GDM1 (cell line): ENCODE data around the gene TP53RK.
A peak's percentile ranks its signal among the peaks of the same experiment; 100 is the strongest.

ENCODE experiments used
- DNase-seq: peaks from one replicate; lab custom pipeline; 2025; lab: John Stamatoyannopoulos, UW

The TP53RK gene

DNA sequence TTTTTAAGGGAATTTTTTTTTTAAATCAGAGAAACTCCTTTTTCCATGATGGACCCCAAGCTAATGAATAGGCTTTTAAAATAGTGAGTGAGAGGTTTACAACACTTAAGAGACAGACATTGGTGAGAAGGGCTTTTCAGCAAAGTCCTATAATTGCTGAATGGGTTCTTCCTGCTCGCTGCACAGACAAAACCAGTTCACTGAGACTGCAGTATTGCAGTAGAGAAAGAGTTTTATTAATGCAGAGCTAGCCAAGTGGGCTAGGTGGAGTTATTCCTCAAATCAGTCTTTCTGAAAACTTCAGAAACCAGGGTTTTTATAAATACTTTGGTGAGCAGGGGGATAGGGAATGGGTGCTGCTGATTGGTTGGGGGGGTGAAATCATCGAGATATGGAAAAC, 17.0 kb upstream of the TP53RK start:
- no peak for DNase-seq

GRCh38 chr20:46705378-46705729, 16.1 kb upstream of the TP53RK start:
- no peak for DNase-seq

- DNase-seq = no peak
These were observed 15.6 kb upstream of the TP53RK start for GRCh38 chr20:46704714-46705377.

DNA sequence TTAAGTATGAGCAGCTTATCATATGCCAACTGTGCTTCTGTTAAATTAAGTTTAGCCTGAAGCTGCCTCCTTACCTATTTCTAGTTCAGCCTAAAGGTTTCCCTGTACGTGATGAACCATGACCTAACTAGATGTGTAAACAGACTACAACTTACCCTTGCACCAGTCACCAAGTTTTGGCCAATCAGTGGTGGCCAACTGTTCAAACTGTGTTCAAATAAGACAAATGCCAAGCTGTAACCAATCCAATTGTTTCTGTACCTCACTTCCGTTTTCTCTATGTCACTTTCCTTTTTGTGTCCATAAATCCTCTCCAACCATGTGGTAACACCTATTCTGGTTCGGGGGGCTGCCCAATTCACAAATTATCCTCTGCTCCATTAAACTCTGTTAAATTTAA, 14.2 kb upstream of the TP53RK start:
- DNase-seq = no peak

DNA sequence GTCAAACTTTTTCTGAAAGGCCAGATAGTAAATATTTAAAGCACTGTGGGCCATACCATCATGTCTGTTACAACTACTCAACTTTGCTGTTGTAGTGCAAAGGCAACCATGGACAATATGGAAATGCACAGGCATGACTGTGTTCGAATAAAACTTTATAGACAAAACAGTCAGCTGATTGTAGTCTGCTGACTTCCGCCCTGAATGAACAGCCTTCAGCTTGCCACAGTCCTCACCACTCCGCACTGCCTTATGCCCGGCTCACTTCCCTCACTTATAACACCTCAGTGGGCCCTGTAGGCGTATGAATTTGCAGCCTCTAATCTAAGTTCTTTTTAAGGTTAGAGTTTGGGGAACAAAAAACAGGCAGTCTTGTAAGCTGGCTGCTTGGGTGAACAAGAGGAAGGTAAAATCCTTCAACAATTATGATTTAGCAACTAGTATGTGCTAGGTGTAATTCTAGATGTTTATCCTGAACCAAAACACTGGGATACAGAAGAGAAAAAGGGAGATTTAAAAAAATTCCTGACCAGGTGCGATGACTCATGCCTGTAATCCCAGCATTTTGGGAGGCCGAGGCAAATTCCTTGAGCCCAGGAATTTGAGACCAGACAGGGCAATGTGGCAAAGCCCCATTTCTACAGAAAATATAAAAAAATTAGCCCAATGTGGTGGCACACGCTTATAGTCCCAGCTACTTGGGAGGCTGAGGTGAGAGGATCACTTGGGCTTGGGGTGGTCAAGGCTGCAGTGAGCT, 13.4 kb upstream of the TP53RK start:
- no peak for DNase-seq

GRCh38 chr20:46701986-46702385, 12.7 kb upstream of the TP53RK start:
- DNase-seq = no peak

- no peak for DNase-seq
These were observed 12.3 kb upstream of the TP53RK start for GRCh38 chr20:46701556-46701955.

DNA sequence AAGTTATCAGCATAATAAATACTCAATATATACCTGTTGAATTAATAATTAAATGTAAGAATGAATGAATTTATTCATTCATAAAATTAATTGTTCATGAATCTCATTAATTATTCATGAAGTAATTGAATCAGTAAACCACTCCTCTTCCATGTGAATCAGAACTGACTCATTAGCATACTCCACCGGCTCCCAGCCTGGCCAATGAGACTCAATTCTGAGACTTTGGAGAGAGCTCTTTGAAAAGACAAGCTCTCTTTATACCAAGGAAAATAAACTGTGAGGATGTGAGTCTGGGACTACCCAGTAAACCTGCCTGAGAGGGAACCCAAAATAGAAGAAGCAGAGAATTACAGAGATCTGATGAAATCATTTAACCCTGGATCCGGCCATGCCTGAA, 11.8 kb upstream of the TP53RK start:
- no peak for DNase-seq

- no peak for DNase-seq
These were observed 11.2 kb upstream of the TP53RK start for GRCh38 chr20:46700481-46700880.

GRCh38 chr20:46699651-46700359, 10.6 kb upstream of the TP53RK start:
- DNase-seq = peak; percentile 1

- no peak for DNase-seq
These were observed 9.5 kb upstream of the TP53RK start for GRCh38 chr20:46698788-46699187.

DNA sequence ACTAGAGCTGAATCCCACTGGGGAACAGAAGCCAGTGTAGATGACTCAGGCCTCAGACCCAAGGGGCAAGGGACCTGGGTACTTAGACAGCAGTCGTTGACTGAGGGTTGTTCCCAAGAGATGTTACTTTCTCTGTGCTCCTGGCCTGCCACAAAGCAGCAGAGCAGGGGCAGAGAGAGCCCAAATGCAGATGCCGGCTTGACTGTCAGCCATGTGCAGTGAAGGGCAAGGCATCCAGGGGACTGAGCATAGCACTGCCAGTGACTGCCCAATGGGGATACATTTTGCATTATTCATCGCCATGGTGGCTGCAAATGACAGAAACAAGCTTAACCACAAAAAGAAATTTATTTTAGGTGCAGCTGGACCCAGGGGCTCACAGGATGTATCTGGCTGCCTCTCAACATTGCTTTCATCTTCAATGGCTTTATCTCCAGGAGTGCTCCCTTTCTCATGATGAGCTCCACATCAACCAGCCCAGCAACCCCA, 7.6 kb upstream of the TP53RK start:
- no peak for DNase-seq

GRCh38 chr20:46695892-46696291, 6.6 kb upstream of the TP53RK start:
- no peak for DNase-seq

DNA sequence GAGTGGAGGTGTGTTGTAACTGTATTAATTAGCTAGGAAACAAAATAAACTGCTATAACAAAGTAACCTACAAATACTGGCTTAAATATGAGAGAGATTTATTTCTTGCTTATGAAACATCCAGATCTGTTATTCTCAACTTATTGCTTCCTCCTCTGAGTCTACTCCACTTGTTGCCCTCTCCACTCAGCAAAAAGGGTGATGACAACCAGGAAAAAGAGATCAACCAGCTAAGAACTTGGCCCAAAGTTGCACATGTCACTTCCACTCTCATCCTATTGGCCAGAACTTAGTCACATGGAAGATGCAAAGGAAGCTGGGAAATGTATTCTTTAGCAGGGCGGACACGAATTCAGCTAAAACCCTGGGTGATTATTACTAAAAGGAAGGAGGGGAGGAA, 5.2 kb upstream of the TP53RK start:
- no peak for DNase-seq

DNA sequence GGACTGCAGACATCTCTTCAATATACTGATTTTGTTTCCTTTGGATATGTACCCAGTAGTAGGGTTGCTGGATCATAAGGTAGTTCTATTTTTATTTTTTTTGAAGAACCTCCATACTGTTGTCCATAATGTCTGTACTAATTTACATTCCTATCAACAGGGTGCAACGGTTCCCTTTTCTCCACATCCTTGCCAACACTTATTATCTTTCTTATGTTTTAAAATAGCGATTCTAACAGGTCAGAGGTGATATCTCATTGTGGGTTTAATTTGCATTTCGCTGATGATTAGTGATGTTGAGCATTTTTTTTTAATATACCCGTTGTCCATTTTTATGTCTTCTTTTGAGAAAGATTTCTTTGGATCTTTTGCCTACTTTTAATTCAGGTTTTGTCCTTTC, 2.0 kb upstream of the TP53RK start:
- no peak for DNase-seq

DNA sequence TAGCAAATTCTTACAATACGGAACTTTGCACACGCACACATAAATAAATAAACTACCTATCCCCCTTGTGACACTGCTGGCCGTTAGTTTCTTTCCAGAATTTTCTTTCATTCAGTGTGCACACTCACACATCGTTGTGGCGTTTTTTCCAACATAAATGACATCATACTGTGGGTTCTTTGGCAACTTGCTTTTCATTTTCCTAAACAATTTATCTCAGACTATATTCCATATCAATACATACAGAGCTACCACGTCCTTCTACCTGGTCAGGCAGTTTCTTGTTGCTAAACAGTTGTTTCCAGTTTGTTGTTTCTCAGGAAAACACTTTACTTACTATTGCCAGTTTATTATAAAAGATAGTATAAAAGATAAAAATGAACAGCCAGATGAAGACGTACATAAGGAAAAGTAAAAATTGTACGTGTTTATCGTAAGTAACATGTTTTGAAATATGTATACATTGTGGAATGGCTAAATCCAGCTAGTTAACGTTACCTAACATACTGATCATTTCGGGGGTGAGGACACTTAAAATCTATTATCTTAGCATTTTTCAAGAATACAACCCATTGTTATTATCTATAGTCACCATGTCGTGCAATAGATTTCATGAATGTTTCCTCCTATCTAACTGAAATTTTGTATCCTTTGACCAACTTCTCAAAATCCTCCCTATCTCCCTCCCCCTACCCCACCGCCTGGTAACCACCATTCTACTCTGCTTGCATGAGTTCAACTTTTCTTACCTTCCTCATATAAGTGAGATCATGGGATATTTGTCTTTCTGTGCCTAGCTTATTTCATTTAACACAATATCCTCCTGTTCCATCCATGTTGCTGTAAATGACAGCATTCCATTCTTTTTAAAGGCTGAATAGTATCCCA, 1.2 kb upstream of the TP53RK start:
- no peak for DNase-seq

DNA sequence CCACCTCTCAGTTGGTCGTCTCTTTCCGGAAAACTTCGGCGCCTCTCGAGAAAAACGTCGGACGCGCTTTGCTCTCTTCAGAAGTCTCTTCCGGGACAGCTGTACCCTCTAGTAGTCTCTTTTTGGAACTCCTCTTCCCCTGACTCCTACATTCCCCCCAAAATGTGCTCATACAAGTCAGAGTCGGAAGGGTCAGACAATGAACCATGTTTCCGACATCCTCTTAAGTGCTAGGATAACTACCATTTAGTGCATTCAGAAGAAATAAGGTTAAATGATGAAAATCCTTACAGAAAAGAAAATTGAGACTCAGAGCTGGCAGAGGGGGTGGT, 476 bp upstream of the TP53RK start:
- DNase-seq = no peak

DNA sequence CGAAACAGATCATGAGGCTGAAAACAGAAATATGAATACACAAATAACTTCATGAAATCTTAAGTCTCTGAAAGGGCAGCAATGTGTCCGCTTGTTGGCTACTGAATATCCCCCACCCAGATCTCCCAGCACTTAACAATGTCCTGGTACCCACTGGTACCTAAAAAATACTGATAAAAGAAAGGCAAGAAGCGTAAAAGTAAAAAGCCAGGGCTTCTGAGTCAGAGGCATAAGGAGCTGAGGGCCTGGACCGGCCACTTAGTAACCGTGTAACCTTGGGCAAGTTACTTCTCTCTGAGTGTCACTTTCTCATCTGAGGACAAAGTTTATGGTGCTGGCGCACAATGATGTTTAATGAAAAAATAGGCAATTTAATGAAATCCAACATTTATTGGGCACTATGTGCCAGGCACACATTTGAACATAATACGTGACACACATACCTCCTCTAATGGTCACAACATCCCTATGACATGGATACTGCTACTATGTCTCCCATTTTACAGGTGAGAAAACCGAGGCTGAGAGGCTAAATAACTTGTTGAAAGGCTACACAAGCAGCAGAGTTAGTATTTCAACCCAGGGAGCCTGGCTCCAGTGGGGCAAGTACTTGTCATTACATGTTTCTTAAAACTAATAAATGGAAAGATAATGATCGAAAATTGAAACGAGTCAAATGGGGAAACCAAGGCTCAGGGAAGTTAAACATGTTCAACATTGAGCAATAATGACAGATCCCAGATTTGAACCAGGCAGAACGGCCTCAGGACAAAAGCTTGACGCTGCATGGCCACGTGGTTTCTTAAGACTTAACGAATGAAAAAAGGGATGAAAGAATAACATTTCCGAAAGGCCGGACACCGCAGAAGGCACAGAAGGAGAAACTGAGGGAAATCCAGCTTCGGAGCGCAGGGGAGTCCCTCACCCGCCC, 828 bp downstream of the TP53RK start:
- DNase-seq = no peak

GRCh38 chr20:46683939-46684750, 5.1 kb downstream of the TP53RK start:
- no peak for DNase-seq

DNA sequence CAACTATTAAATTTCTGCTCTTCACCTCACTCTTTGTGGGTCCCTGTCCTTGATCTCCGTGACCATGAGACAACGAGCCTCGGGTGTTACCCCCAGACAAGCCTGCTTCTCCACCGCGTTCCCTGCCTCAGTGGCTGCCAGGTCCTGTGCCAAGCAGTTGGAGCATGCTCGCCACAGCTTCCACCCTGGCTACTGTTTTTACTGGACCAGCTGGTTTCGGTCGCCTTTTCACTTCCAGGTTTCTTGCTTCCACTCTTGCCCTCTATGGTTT, 5.6 kb downstream of the TP53RK start:
- no peak for DNase-seq
